HG02571 (cell line): Measurements from ENCODE around the gene CBX5.
"Not testable (repeated sequence)": the region's sequence is repeated elsewhere in the genome, so short reads cannot be mapped to it uniquely, and the experiment has no call there.

ENCODE experiments used
- ATAC-seq: cut with Tn5 transposase; IDR thresholded peaks from one replicate; pipeline ENCODE4 v1.9.1; 2021; ENCODE audit warnings: mild to moderate bottlenecking, moderate library complexity; ENCODE audit not compliant: unreplicated experiment

The CBX5 gene

GRCh38 chr12:54294953-54295566 is 15.1 kb upstream of the CBX5 start:
- ATAC-seq = no peak

DNA sequence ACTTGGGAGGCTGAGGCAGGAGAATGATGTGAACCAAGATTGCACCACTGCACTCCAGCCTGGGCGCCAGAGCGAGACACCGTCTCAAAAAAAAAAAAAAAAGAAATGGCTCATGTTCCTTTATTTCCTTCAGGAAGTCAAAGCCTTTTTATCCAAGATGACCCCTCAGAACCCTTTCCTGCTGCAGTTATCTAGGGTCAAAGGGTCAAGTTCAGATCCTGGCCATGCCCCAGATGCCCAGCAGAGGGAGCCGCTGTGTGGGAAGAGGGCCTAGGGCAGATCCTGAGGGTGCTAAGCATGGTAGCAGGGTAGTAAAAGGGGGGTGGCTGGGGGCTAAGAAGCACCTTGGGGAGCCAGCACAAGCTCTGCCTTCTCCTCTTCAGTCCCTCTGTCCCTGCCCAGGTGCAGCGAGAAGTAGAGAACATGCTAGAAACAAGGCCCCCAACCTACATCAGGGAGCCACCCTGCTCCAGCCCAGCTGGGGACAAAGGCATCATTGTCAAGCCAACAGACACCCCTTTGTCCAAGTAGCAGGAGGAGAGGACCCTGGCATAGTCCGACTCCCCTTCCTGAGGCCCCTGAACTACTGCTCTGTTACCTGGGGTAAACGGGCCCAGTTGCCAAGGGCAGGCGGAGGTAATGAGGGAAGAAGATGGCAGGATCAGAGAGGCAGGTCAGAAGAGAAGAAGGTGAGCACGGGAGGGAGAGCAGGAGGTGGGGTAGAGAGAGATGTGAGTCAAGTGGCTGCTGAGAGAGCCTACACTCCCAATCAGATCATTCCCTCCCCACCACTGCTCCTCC is 14.4 kb upstream of the CBX5 start:
- ATAC-seq = no peak

GRCh38 chr12:54292931-54293241 is 13.0 kb upstream of the CBX5 start:
- ATAC-seq = no peak

DNA sequence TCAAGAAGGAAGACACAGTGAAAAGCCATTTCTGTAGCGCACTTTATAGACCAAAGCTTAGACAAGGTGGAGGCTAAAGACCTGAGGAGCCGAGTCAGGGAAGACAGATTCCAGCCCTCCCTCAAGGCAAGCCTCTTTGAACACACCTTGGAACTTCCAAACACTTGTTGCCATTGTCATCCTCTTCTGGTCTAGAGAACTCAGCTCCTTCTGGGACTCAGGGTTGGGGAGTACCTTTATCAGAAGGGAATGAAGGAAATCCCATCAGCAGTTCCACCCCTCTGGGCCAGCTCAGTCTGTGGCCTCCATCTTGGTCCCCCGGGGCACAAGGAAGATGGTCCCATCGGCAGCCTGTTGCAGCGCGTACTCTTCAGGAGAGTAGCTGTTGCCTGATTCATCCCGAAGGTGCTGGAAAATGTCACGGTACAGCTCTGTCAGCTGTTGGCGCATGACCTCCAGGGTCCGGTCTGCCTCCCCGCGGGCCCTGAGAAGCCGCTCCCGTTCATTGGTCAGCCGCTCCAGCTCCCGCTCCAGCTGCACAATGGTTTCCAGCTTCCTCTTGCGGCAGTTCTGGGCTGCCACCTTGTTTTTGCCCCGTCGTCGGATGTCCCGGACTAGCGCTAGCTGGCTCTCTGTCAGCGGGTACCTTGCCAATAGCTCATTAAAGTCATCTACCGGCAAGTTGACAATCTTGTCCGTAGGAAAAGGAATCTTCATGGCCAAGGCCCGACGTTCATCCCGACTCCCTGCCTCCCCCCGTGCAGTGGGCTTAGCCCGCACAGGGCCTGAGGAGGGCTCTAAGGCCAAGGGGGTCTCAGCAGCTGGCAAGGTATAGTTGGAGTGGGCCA is 12.4 kb upstream of the CBX5 start:
- ATAC-seq = no peak

DNA sequence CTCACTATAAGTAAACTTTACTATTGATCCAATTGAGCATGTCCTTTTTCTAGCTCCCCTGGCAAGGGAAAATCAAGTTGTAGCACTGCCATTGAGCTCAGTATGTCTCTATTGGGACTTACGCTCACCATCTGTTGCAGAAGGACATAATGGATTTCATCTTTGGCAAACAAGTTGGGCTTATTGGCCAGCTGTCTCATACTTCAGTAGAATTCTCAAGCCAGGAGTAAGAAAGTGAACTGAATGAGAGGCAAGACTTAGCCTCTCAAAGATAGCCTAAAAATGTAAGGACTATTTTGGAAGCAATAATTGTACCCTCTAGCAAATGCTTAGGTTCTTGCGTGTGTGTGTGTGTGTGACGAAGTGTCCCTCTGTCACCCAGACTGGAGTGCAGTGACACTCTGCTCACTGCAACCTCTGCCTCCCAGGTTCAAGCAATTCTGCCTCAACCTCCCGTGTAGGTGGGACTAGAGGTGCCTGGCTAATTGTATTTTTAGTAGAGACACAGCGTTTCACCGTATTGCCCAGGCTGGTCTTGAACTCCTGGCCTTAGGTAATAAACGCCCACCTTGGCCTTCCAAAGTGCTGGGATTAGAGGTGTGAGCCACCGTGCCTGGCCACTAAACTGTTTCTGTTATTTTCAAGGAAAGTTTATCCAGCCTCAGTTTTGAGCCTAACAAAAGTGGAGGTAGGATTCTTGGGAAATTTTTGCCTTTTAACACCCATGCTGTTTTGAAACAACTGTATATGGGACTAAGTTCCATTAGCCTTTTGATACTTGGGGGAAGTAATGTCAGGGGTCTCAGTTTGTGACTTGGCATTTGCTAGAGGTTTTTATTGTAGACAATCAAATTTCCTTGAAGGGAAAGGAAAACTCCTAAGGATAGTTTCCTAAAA is 7.6 kb upstream of the CBX5 start:
- no peak for ATAC-seq

GRCh38 chr12:54286042-54287030 is 6.4 kb upstream of the CBX5 start:
- ATAC-seq = no peak

- no peak for ATAC-seq
These were observed 5.5 kb upstream of the CBX5 start for GRCh38 chr12:54285150-54286041.

DNA sequence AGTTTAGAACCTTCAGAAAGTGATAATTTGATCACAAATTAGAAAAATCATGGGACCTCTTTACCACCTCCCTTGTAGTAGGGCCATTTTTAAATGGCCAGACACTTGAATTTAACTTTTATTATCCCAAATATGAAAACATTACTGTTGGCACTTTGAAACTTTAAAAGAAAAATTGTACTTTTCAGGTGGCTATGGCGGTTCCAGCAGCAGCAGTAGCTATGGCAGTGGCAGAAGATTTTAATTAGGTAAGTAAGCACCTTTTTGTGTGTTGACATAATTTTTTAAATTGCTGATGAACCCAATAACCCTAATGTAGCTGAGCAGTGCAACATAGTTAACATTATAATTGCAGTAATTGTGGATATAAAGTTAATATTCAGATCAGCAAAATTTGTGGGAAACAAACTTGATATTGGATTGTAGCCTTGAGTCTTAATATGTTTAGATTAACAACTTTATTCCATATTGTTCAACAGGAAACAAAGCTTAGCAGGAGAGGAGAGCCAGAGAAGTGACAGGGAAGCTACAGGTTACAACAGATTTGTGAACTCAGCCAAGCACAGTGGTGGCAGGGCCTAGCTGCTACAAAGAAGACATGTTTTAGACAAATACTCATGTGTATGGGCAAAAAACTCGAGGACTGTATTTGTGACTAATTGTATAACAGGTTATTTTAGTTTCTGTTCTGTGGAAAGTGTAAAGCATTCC is 4.3 kb upstream of the CBX5 start:
- ATAC-seq = not testable (repeated sequence)

DNA sequence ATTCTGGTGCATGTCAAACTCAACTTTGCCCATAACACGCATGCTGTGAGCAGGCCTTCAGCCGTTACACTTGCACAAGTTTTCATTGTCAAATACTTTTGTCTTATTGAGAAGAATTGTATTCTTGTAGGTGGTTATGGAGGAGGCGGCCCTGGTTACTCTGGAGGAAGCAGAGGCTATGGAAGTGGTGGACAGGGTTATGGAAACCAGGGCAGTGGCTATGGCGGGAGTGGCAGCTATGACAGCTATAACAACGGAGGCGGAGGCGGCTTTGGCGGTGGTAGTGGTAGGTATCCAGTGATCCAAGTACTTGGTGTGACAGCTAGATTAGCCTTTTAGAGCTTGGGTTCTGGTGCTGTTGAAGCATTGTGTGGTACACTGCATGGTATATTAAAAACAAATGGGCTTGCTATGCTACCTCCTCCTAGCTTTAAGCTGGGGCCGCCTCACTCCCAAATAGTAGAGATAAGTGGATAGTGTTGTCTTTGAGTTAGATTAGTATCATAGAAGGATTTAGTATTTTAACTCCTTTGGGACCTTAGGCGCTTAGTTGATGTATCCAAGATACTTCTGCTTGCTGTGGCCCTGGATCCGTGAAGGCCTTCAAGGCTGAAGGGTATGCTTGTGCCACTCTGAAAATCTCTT is 3.1 kb upstream of the CBX5 start:
- no peak for ATAC-seq

DNA sequence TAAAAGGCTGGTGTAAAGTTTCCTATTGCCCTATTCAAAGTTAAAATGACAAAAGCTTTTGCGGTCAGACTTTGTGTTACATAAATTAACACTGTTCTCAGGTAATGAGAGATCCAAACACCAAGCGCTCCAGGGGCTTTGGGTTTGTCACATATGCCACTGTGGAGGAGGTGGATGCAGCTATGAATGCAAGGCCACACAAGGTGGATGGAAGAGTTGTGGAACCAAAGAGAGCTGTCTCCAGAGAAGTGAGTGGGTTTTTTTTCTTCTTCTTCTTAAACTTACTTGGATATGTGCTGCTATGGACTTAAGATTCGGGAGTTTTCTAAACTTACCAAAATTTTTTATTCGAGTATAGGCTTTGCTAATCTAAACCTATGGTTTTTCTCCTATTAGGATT is 1.8 kb upstream of the CBX5 start:
- ATAC-seq = not testable (repeated sequence)

GRCh38 chr12:54281261-54281638 is 1.3 kb upstream of the CBX5 start:
- ATAC-seq = not testable (repeated sequence)

- ATAC-seq = peak; percentile 82
These were observed 742 bp upstream of the CBX5 start, which contains the start of gene HNRNPA1 for GRCh38 chr12:54280468-54281260. HNRNPA1 (plus strand) TSS chr12:54280726; CDS start chr12:54280808, 82 bp downstream.

- ATAC-seq = no peak
These were observed 693 bp downstream of the CBX5 start for GRCh38 chr12:54279227-54279631.

- no peak for ATAC-seq
These were observed 2.1 kb downstream of the CBX5 start for GRCh38 chr12:54277823-54278276.

DNA sequence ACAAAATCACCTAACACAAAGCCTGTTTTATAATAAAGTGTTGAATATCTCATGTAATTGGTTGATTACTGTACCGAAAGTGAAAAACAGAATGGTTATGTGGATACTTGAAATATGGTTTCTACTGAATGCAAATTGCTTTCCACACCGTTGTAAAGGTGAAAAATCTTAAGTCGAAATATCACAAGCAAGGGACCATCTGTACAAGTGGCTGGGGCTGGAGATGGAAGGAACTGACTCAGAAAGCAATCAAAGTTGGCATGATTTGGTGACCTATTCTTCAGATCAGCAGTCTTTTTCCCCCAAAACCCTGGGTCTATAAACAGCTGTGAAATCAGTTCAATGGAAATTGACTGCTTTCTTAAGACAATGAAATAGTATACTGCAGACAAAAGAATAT is 3.6 kb downstream of the CBX5 start:
- no peak for ATAC-seq

DNA sequence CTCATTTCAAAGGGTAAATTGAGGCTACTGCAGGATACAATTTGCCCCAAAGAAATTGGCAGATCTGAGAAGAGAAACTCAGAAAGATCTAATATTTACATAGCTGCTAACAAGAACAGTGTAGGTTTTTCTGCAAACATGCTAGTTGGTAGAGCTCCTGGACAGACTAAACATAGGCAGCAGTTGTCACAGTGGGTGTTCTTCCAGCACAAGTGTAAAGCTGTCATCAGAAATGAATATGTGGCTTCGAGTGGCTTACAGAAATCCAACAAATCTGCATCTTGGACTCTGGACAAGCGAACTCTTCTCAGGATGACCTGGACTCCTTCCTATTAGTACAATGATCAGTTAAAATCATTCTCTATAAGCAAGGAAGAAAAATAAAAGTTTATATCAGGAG is 5.9 kb downstream of the CBX5 start:
- ATAC-seq = no peak

- ATAC-seq = no peak
These were observed 7.7 kb downstream of the CBX5 start for GRCh38 chr12:54272214-54272613.
